K562 (cell line): Measurements from ENCODE around the gene PPM1L. TPM values are rescaled to one million over a fixed set of nuclear protein-coding genes. Genes with fewer than 3 reads are reported as not detected.

Experiments
- ATAC-seq: fragments of 200-7000 bp; cut with Tn5 transposase; 3 replicates; pipeline ENCODE4 v1.9.1; 2020; ENCODE audit warnings: moderate library complexity
- BruUV-seq: library from RNA; stranded (reverse); fragments of 400-500 nt; replicated peaks from 2 replicates; lab custom pipeline; 2021; lab: Mats Ljungman, UMichigan
- CTCF ChIA-PET: fragments of 300-600 bp; formaldehyde crosslinking; extraction: SDS; loops from one replicate; lab custom pipeline; 2021; ENCODE audit warnings: low intra/inter-chr PET ratio; lab: Yijun Ruan, JAX
- POLR2A ChIA-PET: fragments of 300-600, 350-650 bp; sonication (Branson Sonifier 250); formaldehyde crosslinking; extraction: SDS; loops from one replicate; lab custom pipeline; 2021; ENCODE audit warnings: antibody characterized with exemption, inconsistent platforms; lab: Yijun Ruan, JAX
- DNase-seq, 4 experiments: peaks; one replicate each; pipeline versions ENCODE4 v3.0.0 to v3.0.0-alpha.2; 2011 to 2018; ENCODE audit warnings: low spot score in 3 of 4, mixed read lengths in 3 of 4; ENCODE audit errors: extremely low read depth in 1 of 4
- FAIRE-seq: peaks from 2 replicates; lab custom pipeline; 2011; peaks lifted over from hg19 to GRCh38; lab: Jason Lieb, UNC
- H2AFZ ChIP-seq: 2 replicates; pipeline ENCODE4 v1.6.0; 2011; ENCODE audit warnings: low read depth, low read length, control low read depth, inconsistent platforms
- H3K27ac ChIP-seq: fragments of 200-600 bp; 3 replicates; pipeline ENCODE4 v1.8.0; 2011; ENCODE audit warnings: low read depth, mild to moderate bottlenecking, control low read depth, inconsistent platforms, low read length, moderate library complexity, mixed read lengths; ENCODE audit errors: extremely low read depth
- H3K27me3 ChIP-seq, 2 experiments: fragments of 300-600 bp in 1 of 2; 2 replicates in 1 of 2; 3 replicates in 1 of 2; pipeline versions ENCODE4 v1.6.0 to v1.8.0; 2011; ENCODE audit warnings: inconsistent platforms in 2 of 2, low read length in 2 of 2, mild to moderate bottlenecking in 1 of 2, mixed read lengths in 1 of 2, moderate library complexity in 1 of 2; ENCODE audit not compliant: control insufficient read depth in 2 of 2, insufficient read depth in 2 of 2
- H3K36me3 ChIP-seq: fragments of 300-600 bp; 3 replicates; pipeline ENCODE4 v1.8.0; 2011; ENCODE audit warnings: mild to moderate bottlenecking, low read length, inconsistent platforms; ENCODE audit not compliant: control insufficient read depth, insufficient read depth
- H3K4me1 ChIP-seq, 2 experiments: fragments of 200-600 bp in 1 of 2; replicated peaks in 1 of 2; 2 replicates in 1 of 2; 3 replicates in 1 of 2; pipeline versions ENCODE4 v1.5.1 to v1.8.0; 2011; ENCODE audit warnings: inconsistent platforms in 2 of 2, low read length in 2 of 2, mild to moderate bottlenecking in 1 of 2, mixed read lengths in 1 of 2, moderate library complexity in 1 of 2; ENCODE audit not compliant: control insufficient read depth in 2 of 2, insufficient read depth in 2 of 2
- H3K4me2 ChIP-seq: 2 replicates; pipeline ENCODE4 v1.6.1; 2011; ENCODE audit warnings: low read length, control low read depth, inconsistent platforms, mixed read lengths; ENCODE audit not compliant: insufficient read depth
- H3K4me3 ChIP-seq: fragments of 200-600 bp; sonication (generic), shearing (Covaris generic); 2 replicates; pipeline ENCODE4 v1.5.1; 2016; ENCODE audit warnings: control low read depth, inconsistent platforms
- H3K79me2 ChIP-seq: fragments of 200-600 bp; 3 replicates; pipeline ENCODE4 v1.8.0; 2011; ENCODE audit warnings: low read length, inconsistent platforms; ENCODE audit not compliant: control insufficient read depth, insufficient read depth
- H3K9ac ChIP-seq, 2 experiments: 2 replicates each; pipeline versions ENCODE4 v1.6.0 to v1.6.1; 2011; ENCODE audit warnings: low read depth in 2 of 2, low read length in 2 of 2, control low read depth in 1 of 2, inconsistent platforms in 1 of 2, mild to moderate bottlenecking in 1 of 2, mixed read lengths in 1 of 2; ENCODE audit not compliant: insufficient read depth in 1 of 2
- H3K9me1 ChIP-seq: one replicate; pipeline ENCODE4 v1.6.0; 2011; ENCODE audit warnings: inconsistent platforms, mild to moderate bottlenecking, low read length, moderate library complexity; ENCODE audit not compliant: control insufficient read depth, insufficient read depth
- H3K9me3 ChIP-seq: replicated peaks from 2 replicates; pipeline ENCODE4 v1.5.1; 2011; ENCODE audit warnings: low read depth, low read length, inconsistent platforms; ENCODE audit not compliant: control insufficient read depth, insufficient read depth
- H4K20me1 ChIP-seq: replicated peaks from 2 replicates; pipeline ENCODE4 v1.6.1; 2011; ENCODE audit warnings: low read length, inconsistent platforms, mixed read lengths; ENCODE audit not compliant: control insufficient read depth, insufficient read depth
- AFF1 ChIP-seq, 2 experiments: fragments of 450-650 bp; IDR thresholded peaks; 2 replicates each; pipeline ENCODE4 v1.6.1; 2018; ENCODE audit warnings: mild to moderate bottlenecking in 2 of 2, low read depth in 1 of 2; ENCODE audit not compliant: partially characterized antibody in 2 of 2
- HNRNPLL ChIP-seq: fragments of 200-400 bp; formaldehyde crosslinking; IDR thresholded peaks from 2 replicates; pipeline ENCODE4 v1.6.1; 2017; ENCODE audit warnings: low read length, low read depth, mild to moderate bottlenecking; ENCODE audit not compliant: poor library complexity, severe bottlenecking
- TAF15 ChIP-seq: fragments of 200-400 bp; formaldehyde crosslinking; IDR thresholded peaks from 2 replicates; pipeline ENCODE4 v1.6.1; 2017; ENCODE audit warnings: mild to moderate bottlenecking, low read depth, low read length, moderate library complexity
- TCF7L2 ChIP-seq: fragments of 150-350 bp; IDR thresholded peaks from 2 replicates; pipeline ENCODE4 v1.6.1; 2016; ENCODE audit warnings: low read depth, mild to moderate bottlenecking, low read length, moderate library complexity
- ZNF76 ChIP-seq: fragments of 250-450 bp; sonication (Bioruptor Pico); IDR thresholded peaks from 2 replicates; pipeline ENCODE4 v1.4.0; 2020; ENCODE audit warnings: mild to moderate bottlenecking, moderate library complexity, borderline replicate concordance
- WGBS: fragments of 100-300 bp; shearing (Covaris generic); methylation state at CpG from one replicate; pipeline ENCODE4 v1.1.6; 2016; ENCODE audit warnings: low coverage, mixed read lengths; ENCODE audit not compliant: insufficient coverage; ENCODE audit errors: missing lambda C conversion rate; 5-methylcytosine and 5-hydroxymethylcytosine counted together
- in situ Hi-C: fragments of 300-500 bp; cut with MboI; formaldehyde crosslinking; loops from 4 replicates; pipeline ENCODE4 v1.15.0; 2018; ENCODE audit warnings: inconsistent platforms, mixed read lengths
- intact Hi-C: fragments of 100-400 bp; cut with micrococcal nuclease; formaldehyde crosslinking; loops from 2 replicates; pipeline ENCODE4 v1.14.2; 2022
- polyA plus RNA-seq, 8 experiments: library from polyadenylated mRNA; depleted of rRNA in 4 of 8; stranded (reverse) in 5 of 8; unstranded in 3 of 8; fragments of >200 nt; fragmentation: Nextera tagmentation in 2 of 8; fragmentation: Illumina TruSeq in 1 of 8; extraction: Ambion mirVana in 2 of 8; extraction: Trizol in 1 of 8; gene quantifications; 2 replicates each; pipeline versions ENCODE4 v1.2.1 to v1.2.3, GENCODE V29; 2011 to 2014; ENCODE audit warnings: inconsistent platforms in 1 of 8, missing spikeins in 1 of 8
- total RNA-seq, 7 experiments: library from RNA; depleted of rRNA in 6 of 7; stranded (reverse); fragments of >200 nt in 6 of 7; fragmentation: Illumina TruSeq in 2 of 7; extraction: Trizol in 2 of 7; gene quantifications; 2 replicates each; pipeline versions ENCODE4 v1.2.1 to v1.2.3, GENCODE V29; 2011 to 2021; ENCODE audit warnings: low replicate concordance in 1 of 7

PPM1L gene
- total and polyA plus RNA-seq, 9 of the 15 experiments (the other 6 are each of a cell fraction or from before 2014, with no cell fraction given), result 0.01 to 0.41 (median 0.14) TPM

DNA sequence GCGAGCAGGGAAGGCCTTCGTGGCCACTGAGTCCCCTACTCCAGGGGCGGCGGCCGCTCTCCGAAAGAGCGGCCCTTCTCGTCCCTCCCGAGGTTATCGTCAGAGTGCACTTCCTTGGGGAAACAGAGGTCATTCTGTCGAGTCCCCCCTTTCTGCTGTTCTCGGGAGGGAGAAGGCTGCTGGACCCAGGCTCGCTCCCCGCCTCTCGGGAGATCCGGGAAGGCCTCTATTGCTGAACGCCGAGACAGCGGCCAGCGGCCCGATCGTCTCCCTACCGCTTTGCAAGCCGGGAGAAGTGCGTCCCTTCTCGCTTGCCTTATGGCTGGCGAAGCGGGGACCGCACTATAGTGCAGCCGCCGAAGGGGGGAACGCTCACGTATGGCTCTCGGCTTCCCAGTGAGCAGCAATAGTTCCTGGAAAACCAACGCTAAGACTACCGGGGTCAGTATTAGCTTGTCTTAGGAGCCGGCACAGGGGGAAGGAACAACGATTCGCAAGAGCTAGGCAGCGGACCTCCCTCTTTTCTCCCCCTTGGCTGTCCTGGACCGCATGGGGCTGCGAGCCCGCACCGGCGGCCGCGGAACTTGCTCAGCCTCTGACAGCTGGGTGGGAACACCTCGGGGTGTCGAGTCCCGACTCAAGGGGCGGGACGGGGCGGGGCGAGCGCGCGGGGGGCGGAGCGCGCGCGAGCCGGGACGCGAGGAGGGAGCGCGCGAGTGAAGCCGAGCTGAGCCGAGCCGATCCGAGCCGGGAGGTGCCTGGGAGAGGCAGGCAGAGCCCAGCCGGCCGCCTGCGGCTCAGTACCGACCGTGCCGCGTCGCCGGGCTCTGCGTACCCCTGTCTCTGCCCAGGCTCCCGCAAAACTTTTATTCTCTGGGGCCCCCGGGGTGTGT is 930 bp upstream of the PPM1L start (continued):
- peak; percentile 38 to 46 for TF ChIP-seq AFF1 (IDR thresholded peaks at IDR 0.05; ENCODE audit: low read depth in 1 of 2, partially characterized antibody in 2 of 2)

DNA sequence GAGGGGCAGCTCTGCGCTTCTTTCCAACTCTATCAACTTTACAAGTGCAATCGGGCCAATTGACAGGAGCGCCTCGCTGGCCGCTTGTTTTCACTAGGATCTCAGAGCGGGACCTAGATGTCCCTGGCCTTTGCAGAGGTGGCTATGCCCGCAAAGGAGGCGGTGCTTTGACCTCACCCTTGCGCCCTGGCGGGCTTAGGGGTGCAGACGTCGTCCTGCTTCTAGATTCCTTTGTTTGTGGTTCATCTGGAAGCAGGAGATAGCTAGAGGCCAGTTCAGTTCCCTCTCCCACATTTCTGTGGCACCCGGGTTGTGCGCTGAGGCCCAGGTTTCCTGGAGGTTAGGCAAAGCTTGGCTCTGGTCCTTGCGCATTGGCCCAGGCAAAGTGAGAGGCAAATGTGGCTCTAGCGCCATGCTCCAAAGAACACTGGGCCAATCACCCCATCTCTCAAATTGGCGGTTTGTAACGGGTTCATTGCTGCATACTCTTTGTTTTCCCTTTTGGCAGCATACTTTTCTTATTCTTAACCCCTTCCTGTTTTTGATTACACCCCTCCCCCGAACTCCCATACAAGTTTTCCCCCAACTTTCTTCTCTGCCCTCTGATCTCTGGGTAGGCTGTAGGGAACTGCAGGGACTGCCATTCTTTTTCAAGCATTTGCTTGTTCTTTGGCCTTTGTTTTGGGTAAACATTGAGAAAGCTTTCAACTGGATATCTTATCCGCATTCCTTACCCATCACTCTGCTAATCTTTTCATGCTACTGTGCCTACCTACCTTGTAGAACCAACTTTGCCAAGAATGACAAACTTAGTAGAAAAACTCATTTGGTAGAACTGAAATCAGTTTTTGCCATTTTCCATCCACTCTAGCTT is 1.4 kb downstream of the PPM1L start:
- BruUV-seq, result no TSS peak
- CTCF ChIA-PET, result no interaction called here
- ATAC-seq, result no peak
- intact Hi-C loops, result no loop called here
- H3K9me1 ChIP-seq, result no peaks in the 10 kb centered on the region
- no peak overlapping the region for H3K27ac ChIP-seq
- H3K27me3 ChIP-seq, result peaks cover 16 to 18% of the 10 kb centered on the region in 2 experiments; a peak in 4 of 5 replicates
- peaks cover 0 to 24% of the 10 kb centered on the region in 2 experiments; a peak in 3 of 5 replicates for H3K4me1 ChIP-seq
- H3K4me2 ChIP-seq, result no peak overlapping the region
- no peaks in the 10 kb centered on the region for H3K36me3 ChIP-seq
- in situ Hi-C loops, result no loop called here
- H2AFZ ChIP-seq, result no peak overlapping the region
- no peak for FAIRE-seq
- DNase-seq, result no peak
- H3K4me3 ChIP-seq, result no peak overlapping the region
- POLR2A ChIA-PET, result interaction anchor here (0.6 to 1.0 kb wide), 2 partner anchors 11 to 47 kb away, joined by 3 read pairs; no protein-coding TSS in a partner anchor
- 12% methylated on average over 20 of the region's 20 CpGs for WGBS
- no peak for TF ChIP-seq HNRNPLL
- TF ChIP-seq TCF7L2, result no peak
- TF ChIP-seq ZNF76, result no peak
- TF ChIP-seq TAF15, result no peak
- TF ChIP-seq, all 486 proteins: peak for 0
- no peaks in the 10 kb centered on the region for H3K9me3 ChIP-seq
- H4K20me1 ChIP-seq, result peaks cover 5% of the 10 kb centered on the region; the same call in 1 of the 2 replicates
- H3K79me2 ChIP-seq, result no peaks in the 10 kb centered on the region
- H3K9ac ChIP-seq, result no peak overlapping the region
